Femur (tissue), 1 donor: ENCODE results near the gene PAM16.

Source experiments
- DNase-seq: peaks from one replicate; pipeline ENCODE4 v3.0.0-alpha.2; 2017

PAM16 gene

DNA sequence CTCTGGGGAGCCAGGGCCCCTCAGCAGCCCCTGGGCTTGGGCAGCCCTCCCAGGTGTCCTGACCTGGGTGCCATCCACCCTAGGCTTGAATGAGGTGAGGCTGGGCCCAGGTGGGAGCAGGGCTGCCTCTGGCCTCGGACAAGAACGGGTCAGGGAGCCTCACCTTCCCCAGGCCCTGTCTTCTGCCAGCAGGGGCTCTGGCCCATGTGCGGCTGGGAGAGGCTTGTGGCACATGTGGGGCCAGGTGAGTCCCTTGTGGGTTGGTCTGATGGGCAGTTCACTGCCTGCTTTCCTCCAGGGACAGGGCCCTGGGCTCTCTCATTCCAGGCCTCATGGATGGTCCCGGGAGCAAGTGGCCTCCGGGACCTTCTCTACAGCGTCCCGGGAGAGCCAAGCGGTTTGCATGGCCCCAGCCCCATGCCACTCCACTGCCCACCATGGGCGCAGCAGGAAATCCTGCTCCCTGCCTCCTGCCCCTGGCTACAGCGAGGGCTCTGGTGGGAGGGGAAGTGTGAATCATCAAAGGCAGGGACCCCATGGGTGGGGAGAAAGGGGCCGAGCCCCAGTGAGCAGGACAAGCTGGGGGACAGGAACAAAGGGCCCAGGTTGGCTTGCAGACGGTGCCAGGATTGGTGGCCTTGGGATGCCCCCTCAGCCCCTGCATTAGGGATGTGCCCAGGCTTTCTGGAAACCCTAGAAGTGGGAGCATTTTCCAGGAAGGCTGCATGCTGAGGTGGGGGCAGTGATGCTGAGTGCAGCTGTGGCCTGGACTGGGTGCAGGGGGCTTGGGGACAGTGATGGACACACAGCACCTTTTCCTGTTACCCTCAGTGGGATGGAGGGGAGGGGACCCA, 32.7 kb upstream of the PAM16 start:
- peak; percentile 23 for DNase-seq

DNA sequence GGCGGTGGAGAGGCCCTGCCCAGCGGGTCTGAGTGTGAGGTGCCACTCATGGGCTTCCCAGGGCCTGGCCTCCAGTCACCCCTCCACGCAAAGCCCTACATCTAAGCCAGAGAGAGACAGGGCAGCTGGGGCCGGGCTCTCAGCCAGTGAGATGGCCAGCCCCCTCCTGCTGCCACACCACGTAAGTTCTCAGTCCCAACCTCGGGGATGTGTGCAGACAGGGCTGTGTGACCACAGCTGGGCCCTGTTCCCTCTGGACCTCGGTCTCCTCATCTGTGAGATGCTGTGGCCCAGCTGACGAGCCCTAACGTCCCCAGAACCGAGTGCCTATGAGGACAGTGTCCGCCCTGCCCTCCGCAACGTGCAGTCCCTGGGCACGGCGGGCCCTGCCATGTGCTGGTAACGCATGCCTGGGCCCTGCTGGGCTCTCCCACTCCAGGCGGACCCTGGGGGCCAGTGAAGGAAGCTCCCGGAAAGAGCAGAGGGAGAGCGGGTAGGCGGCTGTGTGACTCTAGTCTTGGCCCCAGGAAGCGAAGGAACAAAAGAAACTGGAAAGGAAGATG, 31.8 kb upstream of the PAM16 start:
- DNase-seq, result peak; percentile 29

DNA sequence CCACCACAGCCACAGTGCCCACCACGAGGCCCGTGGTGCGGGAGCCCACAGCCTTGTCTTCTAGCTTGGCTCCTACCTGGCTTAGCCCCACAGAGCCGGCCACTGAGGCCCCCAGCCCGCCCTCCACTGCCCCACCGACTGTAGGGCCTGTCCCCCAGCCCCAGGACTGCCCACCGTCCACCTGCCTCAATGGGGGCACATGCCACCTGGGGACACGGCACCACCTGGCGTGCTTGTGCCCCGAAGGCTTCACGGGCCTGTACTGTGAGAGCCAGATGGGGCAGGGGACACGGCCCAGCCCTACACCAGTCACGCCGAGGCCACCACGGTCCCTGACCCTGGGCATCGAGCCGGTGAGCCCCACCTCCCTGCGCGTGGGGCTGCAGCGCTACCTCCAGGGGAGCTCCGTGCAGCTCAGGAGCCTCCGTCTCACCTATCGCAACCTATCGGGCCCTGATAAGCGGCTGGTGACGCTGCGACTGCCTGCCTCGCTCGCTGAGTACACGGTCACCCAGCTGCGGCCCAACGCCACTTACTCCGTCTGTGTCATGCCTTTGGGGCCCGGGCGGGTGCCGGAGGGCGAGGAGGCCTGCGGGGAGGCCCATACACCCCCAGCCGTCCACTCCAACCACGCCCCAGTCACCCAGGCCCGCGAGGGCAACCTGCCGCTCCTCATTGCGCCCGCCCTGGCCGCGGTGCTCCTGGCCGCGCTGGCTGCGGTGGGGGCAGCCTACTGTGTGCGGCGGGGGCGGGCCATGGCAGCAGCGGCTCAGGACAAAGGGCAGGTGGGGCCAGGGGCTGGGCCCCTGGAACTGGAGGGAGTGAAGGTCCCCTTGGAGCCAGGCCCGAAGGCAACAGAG, 31.0 kb upstream of the PAM16 start:
- peak; percentile 19 for DNase-seq

DNA sequence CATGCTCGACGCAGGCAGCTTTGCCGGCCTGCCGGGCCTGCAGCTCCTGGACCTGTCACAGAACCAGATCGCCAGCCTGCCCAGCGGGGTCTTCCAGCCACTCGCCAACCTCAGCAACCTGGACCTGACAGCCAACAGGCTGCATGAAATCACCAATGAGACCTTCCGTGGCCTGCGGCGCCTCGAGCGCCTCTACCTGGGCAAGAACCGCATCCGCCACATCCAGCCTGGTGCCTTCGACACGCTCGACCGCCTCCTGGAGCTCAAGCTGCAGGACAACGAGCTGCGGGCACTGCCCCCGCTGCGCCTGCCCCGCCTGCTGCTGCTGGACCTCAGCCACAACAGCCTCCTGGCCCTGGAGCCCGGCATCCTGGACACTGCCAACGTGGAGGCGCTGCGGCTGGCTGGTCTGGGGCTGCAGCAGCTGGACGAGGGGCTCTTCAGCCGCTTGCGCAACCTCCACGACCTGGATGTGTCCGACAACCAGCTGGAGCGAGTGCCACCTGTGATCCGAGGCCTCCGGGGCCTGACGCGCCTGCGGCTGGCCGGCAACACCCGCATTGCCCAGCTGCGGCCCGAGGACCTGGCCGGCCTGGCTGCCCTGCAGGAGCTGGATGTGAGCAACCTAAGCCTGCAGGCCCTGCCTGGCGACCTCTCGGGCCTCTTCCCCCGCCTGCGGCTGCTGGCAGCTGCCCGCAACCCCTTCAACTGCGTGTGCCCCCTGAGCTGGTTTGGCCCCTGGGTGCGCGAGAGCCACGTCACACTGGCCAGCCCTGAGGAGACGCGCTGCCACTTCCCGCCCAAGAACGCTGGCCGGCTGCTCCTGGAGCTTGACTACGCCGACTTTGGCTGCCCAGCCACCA, 30.2 kb upstream of the PAM16 start:
- DNase-seq, result peak; percentile 57

- peak; percentile 89 for DNase-seq
These were observed 29.3 kb upstream of the PAM16 start for GRCh38 chr16:4380119-4381063.

GRCh38 chr16:4378999-4379690, 28.0 kb upstream of the PAM16 start:
- peak; percentile 30 for DNase-seq

GRCh38 chr16:4378161-4378666, 27.1 kb upstream of the PAM16 start:
- DNase-seq, result peak; percentile 57

GRCh38 chr16:4377573-4378154, 26.5 kb upstream of the PAM16 start:
- DNase-seq, result peak; percentile 36

DNA sequence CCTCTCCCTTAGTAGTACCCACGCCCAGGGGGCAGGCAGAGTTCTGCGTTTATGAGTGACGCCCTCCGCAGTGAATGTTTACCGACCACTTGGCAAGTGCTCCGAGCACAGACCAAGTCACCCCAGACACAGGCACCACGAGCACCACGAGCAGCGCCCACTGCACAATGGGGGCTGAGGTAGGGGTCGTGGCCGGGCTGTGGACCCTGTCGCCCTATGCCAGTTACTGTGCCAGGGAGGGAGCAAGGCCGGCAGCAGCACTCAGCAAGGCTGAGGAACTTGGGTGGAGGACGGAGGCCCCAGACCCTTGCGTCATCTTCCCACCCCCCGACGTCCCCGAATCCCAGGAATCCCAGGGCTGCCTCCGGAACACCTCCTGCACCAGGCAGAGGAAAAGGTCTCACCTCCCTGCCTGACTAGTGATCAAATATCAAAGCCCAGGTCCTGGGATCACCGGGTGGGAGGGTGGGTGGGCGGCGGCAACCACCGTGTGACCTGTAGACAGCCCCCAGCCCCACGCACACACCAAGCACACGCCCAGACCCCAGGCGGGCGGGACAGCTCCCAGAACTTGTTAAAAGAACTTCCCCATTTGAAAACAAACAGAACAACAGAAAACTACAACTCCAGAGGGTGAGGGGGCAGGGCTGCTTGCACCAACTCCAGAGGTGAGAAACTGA, 25.9 kb upstream of the PAM16 start:
- no peak for DNase-seq

DNA sequence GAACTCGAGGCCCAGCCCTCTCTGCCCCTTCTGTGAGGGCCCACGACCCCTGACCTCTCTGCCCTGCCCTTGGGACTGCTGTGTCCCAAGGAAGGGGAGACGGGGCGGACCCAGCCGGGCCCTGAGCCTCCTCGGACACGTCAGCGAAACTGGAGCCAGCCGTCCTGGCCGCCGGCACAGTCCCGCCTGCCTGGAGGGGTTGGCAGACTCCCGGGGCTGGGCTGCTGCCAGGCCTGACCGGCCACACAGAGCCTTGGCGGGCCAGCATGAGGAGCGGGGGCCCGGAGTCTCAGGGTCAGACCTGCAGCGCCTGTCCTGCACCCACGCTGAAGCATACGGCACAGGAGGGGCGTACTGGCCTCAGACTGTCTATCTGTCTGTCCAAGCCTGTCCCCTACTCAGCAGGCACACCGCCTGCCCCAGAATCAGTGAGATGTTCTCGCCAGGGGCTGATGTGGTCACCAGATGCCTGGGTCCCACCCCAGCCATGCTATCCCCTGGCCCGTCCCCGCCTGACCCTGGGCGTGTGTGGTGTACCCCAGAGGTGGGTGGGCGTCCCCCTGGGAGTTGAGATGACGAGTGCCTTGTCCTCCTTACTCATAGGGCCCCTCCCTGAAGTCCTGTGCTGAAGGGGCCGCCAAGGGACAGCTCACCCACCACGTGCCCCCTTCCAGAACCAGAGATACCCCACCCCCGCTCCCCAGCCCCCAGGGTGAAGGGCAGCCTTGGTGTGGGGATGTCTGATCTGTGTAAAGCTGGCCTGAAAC, 25.2 kb upstream of the PAM16 start:
- peak; percentile 94 for DNase-seq

DNA sequence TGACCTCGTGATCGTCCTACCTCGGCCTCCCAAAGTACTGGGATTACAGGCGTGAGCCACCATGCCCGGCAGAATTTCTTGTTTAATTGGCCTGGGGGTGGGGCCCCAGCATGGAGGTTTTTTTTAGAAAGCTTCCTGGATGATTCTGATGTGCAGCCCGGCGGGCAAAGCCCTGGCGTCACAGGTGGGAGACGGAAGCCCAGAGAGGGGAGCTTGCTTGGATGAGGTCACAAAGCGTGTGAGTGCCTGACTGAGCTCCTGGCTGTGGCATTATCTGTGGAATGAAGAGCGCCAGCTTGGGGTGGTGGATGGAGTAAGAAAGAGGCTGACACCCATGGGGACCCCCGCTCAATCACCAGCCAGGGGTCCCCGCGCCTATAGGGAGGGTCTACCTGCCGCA, 24.6 kb upstream of the PAM16 start:
- DNase-seq, result no peak

GRCh38 chr16:4373909-4374742, 23.0 kb upstream of the PAM16 start:
- peak; percentile 91 for DNase-seq

GRCh38 chr16:4373356-4373908, 22.3 kb upstream of the PAM16 start:
- peak; percentile 49 for DNase-seq

GRCh38 chr16:4372578-4373355, 21.6 kb upstream of the PAM16 start:
- peak; percentile 71 for DNase-seq

DNA sequence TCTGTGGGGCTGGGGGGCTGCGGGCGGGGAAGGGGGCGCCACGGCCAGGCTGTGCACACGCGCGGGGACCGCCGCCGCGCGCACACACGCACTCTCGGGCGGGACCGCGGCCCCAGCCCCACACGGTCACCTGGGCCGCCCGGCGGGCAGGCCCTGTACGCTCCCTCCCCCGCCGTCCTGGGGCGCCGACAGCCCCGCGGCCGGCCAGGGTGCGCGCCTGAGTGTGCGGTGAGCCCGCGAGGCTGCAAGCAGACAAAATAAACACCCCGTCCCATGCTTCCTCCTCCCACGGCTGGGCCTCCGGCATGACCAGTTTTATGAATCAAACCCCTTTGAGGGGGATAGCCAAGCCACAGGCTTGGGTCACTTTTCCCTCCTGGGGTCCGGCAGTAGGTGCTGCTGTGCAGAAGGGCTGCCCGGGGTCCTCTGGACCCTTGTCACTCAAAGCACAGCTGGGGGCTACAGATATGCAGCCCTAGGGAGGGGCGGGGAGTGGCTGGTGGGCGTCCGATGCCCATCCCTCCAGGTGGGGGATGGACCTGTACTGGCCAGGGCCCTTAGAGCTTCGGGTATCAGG, 21.0 kb upstream of the PAM16 start:
- DNase-seq, result no peak

GRCh38 chr16:4371357-4372000, 20.4 kb upstream of the PAM16 start, which contains the start of gene VASN:
TSS of gene VASN (plus strand) at chr16:4371848. CDS start at chr16:4380878, 9,030 bp downstream.
- peak; percentile 88 for DNase-seq
